A204.1 (cell line): ENCODE results near the gene INIP.
A peak's percentile ranks its signal among the peaks of the same experiment; 100 is the strongest.
"Not testable (repeated sequence)": the region's sequence is repeated elsewhere in the genome, so short reads cannot be mapped to it uniquely, and the experiment has no call there.

ENCODE experiments used
- FAIRE-seq: peaks from 2 replicates; lab custom pipeline; 2012; peaks lifted over from hg19 to GRCh38; lab: Jason Lieb, UNC

Gene INIP

DNA sequence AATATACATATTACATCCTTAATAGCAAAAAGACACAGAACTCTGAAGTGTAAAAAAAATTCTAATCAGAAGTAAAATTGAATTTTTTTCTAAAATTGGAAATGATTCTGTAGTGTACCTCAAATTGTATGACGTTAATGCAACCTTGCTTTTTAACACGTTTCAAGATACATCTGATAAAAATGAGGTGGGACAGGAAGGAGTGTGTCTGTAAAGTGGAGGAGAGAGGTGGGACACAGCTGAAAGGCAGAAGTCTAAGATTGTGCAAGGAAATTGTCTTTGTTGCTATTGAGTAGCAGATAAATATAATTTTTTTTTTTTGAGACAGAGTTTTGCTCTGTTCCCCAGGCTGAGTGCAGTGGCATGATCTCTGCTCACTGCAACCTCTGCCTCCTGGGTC is 17.0 kb upstream of the INIP start:
- FAIRE-seq = no peak

DNA sequence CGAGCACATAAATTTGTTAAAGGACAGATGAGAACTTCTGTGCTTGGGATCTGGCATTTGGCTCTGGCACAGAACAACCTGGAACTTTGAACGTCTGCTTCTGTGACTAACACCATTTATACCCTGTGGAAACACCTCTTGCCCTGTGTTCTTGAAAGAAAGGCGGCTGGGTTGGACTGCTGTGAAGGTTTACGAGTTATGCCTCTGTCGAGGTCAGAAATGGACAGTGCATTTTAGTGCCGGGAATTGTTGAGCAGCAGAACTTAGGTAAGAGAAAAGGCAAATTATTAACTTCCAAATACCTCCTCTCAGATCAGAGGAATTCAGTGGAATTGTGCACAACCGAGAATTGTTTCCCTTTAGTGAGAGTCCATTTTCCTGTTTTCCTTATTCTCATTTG is 14.1 kb upstream of the INIP start:
- FAIRE-seq = no peak

DNA sequence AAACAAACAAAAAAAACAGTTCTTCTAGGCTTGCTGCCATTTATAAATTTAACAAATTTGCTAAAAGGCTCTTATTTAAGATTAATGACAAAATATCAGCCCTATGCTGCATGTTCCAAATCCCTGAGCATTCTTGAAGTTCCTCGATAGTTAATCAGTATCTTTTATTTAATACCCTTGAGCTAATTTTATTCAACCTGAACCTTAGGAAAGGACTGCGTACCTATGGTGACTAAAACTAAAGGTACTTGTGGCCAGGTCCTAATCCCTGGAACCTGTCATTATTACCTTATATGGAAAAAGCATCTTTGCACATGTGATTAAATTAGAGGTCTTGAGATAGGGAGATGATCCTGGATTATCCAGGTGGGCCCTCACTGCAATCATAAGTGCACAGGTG is 10.5 kb upstream of the INIP start:
- no peak for FAIRE-seq

DNA sequence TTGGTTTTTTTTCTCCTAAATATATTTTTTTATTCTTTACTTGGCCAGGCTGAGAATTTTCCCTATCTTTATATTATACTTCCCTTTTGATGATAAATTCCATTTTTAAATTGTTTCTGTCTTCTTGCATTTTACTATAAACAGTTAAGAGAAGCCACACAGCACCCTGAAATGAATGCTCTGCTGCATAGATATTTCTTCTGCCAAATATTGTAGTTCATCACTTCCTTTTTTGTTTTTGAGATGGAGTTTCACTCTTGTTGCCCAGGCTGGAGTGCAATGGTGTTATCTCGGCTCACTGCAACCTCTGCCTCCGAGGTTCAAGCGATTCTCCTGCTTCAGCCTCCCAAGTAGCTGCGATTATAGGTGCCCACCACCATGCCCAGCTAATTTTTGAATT is 8.5 kb upstream of the INIP start:
- no peak for FAIRE-seq

DNA sequence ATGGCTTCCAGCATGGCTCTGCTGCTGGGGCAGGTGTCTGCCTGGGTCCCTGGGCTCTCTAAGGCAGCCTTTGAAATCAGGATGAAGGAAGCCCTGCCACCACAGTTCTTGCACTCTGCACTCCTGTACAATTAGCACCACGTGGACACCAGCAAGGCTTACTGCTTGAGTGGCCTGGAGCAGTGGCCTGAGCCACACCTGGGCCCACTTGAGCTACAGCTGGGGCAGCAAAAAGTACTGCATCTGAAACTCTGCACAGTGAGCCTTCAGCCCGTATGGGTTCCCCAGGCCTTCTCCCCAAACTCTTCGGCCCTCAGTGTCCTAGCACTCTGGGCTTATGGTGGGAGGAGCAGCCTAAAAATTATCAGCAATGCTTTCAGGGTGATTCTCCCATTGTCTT is 8.0 kb upstream of the INIP start:
- no peak for FAIRE-seq

DNA sequence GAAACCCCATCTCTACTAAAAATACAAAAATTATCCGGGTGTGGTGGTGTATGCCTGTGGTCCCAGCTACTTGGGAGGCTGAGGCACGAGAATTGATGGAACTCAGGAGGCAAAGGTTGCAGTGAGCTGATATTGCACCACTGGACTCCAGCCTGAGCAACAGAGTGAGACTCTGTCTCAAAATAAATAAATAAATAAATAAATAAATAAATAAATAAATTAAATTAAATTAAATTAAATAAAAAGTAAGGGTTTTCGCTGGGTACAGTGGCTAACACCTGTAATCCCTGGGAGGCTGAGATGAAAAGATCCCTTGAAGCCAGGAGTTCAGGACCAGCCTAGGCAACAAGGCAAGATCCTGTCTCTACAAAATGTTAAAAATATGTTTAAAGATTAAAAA is 4.8 kb upstream of the INIP start:
- FAIRE-seq = not testable (repeated sequence)

DNA sequence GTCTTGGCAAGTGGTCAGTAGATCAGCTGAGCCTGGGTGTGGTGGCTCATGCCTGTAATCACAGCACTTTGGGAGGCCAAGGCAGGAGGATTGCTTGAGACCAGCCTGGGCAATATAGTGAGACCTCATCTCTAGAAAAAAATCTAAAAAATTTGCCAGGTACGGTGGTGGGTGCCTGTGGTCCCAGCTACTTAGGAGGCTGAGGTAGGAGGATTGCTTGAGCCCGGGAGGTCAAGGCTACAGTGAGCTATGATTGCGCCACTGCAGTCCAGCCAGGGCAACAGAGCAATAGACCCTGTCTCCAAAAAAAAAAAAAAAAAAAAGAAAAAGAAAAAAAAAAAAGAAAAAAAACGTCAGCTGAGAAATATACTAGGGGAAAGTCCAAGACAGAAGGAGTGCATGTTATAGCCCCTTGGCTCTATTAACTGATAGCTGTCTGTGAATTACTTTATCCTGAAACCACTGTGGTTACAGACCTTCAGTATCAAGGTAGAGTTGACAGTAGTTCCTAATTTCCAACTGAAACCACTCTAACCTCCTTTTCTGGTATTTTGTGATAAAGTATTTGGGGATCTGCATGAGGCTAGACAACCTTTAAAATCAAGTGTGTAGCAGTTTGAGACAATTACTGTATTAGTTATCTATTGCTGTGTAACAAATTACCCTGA is 2.3 kb upstream of the INIP start:
- no peak for FAIRE-seq

DNA sequence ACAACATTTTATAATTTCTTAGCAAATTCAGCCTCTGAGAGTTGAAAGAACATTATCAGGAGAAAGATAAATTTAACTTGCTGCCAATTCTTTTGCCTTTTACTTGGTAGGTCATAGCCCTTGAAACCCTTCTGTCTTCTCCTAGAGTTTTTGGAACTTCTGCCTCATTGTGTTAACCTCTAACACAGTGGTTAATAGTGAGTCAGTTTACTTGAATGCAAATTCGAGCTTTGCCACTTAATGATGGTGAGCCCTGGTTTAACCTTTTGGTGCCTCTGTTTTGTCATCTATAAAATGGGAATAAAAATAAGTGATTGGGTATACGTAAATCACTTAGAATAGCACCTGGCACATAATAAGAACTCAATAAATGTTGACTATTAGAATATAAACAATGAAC is 1.8 kb upstream of the INIP start:
- no peak for FAIRE-seq

DNA sequence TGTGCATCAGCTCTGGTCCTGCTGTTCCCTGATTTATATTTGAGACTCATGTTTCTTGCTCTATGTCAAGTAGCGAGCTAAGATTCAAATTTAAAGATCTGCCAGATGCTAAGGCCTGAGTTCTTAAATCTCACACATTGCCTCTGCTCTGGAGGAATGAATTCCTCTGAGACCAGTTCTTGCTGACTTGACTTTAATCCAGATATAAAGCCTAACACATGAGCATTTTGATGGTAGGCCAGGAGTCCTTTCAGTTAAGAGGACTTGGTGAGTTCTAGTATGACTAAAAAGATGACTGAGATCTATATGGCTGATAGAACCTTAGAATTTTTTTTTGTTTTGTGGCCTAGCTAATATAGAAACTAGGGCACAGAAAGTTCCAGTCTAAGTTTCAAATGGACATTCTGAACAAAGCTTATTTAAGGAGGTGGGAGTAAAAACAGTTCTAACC is 1.3 kb upstream of the INIP start:
- no peak for FAIRE-seq

DNA sequence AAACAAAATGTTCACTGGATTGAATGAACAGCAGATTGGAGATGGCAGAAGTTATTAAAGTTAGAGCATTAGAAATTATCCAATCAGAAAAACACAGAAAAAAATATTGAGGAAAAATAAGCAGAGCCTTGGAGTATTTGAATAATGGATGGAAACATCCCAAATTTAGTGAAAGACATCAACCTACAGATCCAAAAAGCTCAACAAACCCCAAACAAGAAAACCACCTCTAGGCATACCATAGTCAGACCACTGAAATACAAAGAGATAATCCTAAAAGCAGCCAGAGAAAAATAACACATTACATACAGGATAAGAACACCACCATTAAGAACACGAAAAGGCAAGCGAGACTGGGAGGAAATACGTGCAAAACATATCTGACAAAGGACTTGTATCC is 5.2 kb downstream of the INIP start:
- no peak for FAIRE-seq

DNA sequence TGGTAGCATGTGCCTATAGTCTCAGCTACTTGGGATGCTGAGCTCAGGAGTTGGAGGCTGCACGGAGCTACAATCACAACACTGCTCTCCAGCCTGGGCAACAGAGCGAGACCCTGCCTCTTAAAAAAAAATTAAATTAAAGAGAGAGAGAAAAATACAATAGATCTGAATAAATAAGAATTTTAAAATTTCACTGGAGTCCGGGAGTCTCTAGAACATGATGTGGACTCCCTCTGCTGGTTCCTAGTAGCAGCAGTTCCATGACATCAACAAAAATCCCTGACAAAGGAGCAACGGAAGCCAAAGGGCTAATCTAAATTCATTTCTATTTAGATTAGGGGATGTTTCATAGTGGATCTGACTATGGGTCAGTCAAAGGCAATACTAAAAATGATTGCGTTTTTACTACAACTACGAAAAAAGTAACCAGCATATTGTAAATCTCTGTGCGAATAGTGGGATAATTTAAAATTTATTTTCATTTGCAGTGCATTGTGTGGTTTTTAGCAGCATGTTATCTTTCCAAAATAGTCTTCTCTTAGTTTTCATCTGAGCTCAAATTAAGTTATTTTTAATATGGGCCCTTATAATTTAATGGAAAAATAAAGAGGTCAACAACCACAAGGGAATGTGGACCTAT is 6.7 kb downstream of the INIP start:
- peak; percentile 75 for FAIRE-seq

DNA sequence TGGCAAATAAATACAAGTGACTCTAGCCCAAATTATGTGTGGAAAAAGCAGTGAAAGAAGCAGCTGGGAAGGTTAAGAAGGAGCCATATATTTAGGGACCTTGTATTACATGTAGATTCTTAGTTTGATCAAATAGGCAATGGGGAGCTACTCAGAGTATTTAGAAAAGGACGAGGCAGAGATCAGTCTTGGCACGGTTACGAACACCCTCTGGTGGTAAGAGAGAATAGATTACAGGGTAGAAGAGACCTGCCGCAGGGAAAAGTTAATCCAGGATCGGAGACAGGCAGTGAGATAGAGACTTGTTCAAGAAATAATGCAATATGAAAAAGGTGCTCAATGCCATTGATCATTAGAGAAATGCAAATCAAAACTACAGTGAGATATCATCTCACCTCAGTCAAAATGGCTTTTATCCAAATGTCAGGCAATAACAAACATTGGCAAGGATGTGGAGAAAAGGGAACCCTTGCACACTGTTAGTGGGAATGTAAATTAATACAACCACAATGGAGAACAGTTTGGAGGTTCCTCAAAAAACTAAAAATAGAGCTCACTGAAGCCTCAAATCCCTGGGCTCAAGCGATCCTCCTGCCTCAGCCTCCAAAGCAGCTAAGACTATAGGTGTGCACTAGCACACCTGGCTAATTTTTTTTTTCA is 12.0 kb downstream of the INIP start:
- peak; percentile 44 for FAIRE-seq

DNA sequence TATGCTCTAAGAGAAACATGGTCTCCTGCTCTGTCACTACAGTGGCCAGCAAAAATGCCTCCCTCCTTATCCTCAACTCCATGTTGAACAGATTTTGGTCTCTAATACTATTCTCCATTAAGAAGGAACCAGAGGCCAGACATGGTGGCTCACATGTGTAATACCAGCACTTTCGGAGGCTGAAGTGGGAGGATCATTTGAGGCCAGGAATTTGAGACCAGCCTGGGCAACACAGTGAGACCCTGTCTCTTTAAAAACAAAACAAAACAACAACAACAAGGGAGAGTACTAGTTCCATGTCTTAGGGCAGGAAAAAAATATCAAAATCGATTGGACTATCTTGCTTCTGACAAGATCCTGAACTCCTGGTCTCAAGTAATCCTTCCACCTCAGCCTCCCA is 14.6 kb downstream of the INIP start:
- no peak for FAIRE-seq

DNA sequence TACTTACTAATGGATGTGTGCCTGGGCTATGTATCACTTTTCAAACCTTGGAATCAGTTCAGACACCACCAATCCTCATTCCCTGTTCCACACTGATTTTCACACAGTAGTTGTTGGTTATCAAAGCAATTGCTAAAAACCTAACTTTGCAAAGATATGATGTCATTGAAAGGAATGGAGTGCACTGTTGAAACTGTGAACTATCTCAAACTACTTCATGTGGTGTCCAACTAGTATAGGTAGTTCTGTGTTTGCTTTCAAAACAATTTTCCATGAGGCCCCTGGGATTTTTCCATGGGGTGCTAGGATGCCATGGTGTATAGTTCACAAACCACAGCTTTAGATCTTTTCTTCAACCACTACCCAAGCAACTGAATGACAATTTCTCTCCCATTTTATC is 17.8 kb downstream of the INIP start:
- FAIRE-seq = no peak

DNA sequence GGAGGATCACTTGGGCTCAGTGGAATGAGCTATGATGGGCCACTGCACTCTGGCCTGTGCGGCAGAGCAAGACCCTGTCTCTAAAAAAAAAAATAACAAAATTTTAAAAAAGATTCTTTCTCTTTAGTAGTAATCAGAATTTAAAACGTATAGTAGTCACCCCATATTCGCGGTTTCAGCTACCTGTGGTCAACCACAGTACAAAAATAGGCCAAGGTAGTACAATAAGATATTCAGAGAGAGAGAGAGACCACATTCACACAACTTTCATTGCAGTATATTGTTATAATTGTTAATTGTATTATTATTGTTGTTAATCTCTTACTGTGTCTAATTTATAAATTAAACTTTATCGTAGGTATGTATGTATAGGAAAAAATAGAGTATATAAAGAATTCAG is 18.7 kb downstream of the INIP start:
- no peak for FAIRE-seq

DNA sequence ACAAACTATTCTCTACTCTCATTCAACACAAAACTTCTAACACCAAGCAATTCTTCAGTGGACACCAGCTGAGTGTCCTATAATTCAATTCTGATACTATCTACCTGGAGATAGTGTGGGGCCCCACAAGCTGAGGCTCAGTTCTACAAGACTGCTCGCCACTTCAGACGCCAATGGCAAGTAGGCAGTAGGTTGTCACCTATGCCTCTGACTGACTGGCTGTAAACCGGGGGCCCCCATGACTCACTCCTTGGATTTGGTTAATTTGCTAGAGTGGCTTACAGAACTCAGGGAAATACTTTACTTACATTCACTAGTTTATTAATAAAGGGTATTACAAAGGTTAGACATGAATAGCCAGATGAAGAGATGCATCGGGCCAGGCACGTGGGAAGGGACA is 21.5 kb downstream of the INIP start:
- FAIRE-seq = no peak

DNA sequence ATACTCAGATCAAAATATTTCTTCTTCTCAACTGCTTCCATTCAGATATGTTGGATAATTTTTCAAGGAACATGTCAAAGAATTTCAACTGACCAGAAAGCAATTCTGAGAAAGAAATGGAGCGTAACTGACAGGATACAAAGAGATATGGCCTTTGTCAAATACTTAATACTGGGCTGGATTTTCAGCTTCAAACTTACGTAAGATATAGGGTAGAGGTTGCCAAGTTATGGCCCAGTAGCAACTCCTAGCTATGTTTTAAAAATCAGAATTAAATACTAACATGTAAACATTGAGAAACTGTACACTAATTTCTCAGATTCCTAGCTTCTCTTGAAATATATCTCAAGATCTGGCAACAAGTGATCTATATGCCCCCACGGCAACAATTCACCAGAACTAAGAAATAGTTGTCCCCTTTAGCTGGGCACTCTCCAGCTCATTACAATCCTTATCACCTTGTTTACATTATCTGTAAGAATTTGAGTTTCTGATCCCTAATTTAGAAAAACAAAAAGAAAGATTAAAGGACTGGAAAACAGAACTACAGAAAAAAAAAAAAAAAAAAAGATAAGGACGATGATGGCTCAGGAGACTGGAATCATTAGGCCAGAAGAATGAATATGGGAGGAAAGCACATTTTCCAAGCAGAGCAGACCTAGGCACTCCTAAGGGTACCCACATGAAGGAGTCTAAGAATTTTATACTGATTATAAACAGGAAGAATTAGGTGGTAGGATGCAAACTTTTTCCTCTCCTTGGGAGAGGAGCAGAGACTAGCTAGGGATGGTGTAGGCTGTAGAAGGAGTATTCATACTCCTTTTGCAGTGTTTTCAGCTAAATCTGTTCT is 23.0 kb downstream of the INIP start:
- FAIRE-seq = no peak

DNA sequence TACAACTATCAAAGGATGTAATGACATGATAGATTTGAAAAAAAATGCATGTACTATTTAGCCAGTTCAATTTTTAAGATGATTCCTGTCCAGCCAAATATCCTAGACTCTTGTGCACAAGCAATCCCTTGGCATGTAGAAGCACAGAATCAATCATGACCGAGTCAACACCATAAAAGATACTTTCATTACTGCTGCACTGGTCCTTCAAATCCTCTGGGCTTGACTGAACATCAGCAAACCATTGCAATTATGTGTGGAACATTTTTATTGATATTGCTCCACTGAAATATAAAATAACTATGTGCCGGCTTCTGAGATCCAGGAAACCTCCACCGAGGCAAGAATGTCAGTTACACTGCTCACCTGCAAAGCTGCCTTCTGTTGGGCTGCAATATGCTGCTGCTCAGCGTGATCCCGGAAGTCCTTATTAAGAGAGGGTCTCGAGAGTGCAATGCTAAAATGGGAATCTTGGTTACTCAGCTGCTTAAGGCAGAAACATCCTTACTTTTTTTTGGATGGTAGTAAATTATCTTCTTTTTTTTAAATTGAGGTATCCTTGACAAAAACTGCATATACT is 28.7 kb downstream of the INIP start:
- FAIRE-seq = no peak

DNA sequence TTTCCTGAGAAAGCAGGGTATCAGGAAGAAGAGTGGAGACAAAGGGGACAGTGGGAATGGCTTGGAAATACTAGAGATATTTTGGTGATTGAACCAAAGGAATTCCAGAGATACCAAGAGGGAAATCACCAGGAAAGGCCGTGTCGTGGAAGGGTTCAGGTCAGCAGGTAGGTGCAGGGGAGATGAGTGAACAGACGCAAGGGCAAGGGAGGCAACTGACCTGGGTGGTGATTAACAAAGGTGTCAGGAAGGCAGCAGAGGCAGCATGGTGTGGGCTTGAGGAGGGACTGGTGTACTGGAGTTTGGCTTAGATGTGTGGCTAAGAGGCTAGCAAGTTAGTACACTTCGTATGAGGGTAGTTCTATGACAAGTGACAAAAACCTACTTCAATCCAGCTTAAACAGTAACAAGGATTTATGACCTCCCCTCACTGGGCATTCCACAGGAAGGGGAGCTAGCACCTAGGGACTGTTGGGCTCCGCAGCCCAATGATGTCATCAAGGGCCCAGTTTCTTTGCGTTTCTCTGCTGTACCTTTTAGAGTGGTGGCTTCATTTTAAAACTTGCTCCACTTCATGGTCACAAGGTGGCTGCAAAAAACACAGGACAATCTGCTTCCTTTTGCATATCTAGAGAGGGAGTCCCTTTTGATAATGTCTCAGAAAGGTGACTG is 37.0 kb downstream of the INIP start:
- no peak for FAIRE-seq

DNA sequence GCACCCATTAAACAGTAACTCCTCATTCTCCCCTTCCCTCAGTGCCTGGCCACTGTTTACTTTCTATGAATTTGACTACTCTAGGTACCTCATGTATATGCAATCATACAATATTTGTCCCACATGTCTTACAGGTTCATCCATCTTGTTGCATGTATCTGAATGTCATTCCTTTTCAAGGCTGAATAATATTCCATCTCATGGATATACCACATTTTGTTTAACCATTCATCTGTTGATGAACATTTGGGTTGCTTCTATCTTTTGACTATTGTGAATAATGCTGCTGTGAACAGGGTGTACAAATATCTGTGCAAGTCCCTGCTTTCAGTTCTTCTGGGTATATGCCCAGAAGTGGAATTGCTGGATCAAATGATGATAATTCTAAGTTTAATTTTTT is 40.9 kb downstream of the INIP start:
- FAIRE-seq = no peak

DNA sequence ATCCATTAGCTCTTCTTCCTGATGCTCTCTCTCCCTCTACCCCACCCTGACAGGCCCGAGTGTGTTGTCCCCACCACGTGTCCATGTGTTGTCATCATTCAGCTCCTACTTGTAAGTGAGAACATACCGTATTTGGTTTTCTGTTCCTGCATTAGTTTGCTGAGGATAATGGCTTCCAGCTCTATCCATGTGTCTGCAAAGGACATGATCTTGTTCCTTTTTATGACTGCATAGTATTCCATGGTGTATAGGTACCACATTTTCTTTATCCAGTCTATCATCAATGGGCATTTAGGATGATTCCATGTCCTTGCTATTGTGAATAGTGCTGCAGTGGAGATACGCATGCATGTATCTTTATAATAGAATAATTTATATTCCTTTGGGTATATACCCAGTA is 44.7 kb downstream of the INIP start:
- not testable (repeated sequence) for FAIRE-seq
